ENCODE results near the gene EFCAB11.

DNA sequence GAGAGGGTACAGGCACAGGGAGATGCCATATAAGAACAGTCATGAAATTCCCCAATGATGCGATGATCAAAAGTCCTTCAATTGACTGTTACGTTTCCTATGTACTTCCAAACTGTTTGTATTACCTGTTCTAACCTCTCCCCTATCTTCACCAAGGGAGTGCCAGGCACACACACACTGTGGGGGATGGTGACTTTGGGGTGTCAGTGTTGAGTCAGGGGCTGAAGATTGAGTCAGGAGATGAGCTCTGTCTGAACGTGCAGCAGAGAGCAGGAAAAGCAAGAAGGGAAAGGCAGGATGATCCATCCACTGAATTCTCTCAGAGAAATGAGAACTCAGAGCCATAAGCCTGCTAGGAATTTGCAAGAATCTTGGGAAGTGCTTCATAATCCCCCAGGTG lies 153.4 kb downstream of the EFCAB11 start:
- TF ChIP-seq, protein P1, sequence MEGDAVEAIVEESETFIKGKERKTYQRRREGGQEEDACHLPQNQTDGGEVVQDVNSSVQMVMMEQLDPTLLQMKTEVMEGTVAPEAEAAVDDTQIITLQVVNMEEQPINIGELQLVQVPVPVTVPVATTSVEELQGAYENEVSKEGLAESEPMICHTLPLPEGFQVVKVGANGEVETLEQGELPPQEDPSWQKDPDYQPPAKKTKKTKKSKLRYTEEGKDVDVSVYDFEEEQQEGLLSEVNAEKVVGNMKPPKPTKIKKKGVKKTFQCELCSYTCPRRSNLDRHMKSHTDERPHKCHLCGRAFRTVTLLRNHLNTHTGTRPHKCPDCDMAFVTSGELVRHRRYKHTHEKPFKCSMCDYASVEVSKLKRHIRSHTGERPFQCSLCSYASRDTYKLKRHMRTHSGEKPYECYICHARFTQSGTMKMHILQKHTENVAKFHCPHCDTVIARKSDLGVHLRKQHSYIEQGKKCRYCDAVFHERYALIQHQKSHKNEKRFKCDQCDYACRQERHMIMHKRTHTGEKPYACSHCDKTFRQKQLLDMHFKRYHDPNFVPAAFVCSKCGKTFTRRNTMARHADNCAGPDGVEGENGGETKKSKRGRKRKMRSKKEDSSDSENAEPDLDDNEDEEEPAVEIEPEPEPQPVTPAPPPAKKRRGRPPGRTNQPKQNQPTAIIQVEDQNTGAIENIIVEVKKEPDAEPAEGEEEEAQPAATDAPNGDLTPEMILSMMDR (conservative IDR thresholded peaks at IDR 0.05 in 1 of 2, IDR thresholded peaks at IDR 0.05 in 1 of 2; ENCODE audit: low read depth in 1 of 2, low read length in 2 of 2), result no peak
- no peak for TF ChIP-seq EZH2 (IDR thresholded peaks at IDR 0.05; ENCODE audit: low read length, missing control alignments)

Measured in fibroblast of lung (primary cell).